Measurements from ENCODE around the gene RNF26. TPM values are rescaled to one million over a fixed set of nuclear protein-coding genes. Genes with fewer than 3 reads are reported as not detected.

RNF26 gene
- total and polyA plus RNA-seq, 2 experiments from 2014 or later, result 15.8 to 46.9 TPM

DNA sequence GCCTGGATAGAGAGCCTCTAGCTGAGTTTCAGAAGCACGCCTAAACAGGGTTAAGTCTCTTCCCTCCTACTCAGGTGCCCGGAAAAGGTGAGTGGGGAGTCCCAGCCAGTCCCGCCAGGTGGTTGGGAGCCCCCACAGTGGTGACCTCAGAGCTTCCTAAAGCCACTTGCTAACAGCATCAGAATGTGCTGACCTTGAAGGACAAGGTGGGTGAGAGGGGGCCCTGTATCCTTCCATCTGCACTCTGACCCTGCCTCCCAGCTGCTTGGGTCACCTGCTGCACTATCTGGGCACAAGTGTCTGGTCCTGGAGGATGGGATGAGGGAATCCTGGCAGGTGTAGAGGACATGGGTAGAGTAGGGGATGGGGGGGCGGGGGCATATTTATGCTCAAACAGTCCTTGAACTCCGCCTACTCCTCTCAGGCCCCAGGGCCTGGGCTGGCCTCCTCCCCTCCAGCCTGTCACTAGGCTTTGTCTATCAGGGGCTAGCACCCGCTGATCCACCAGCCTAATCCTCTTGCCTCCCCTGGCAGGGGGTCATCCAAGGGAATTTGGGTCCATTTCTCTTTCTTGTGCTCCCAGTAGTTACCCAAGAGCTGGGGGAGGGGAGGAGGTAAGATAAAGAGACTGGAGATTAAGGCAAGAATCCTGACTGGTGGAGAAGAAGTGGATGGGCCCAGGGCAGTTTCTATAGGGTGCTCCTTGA, 43.8 kb downstream of the RNF26 start:
- H2AFZ ChIP-seq, result no peak overlapping the region
- no peak overlapping the region for H3K27ac ChIP-seq
- DNase-seq (ENCODE audit: low spot score), result no peak

DNA sequence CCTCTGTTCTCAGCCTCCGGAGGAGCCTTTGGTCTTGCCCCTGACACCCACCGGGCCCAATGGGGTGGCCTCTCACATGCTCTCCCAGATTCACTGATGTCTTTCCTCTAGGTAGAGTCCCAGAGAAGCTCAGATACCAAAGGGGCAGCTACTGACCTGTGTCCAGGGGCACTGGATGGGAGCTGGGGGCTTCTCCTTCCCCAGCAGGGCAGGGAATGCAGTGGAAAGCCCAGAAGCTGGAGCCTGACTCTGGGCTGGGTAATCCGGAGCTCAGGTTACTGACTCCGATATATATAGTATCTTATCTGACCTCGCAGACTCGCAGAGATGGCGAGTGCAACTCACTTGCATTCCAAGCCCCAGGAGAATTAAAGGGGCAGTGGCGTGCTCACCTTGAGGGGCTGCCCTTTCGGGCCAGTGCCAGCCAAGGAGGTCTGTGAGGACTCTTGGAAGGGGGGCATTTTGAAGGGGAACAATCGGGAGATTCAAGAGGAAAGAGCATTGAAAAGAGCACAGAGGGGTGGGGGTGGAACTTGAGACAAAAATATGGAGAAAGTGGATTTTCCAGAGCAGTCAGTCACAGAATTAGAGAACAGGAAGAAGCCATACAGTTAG, 44.6 kb downstream of the RNF26 start:
- 23% methylated on average over 10 of the region's 10 CpGs for WGBS (ENCODE audit: low lambda C conversion rate, missing lambda C conversion rate)
- no peak for TF ChIP-seq EZH2 (IDR thresholded peaks at IDR 0.05; ENCODE audit: borderline replicate concordance)
- no peak for TF ChIP-seq EZH2phosphoT487 (IDR thresholded peaks at IDR 0.05; ENCODE audit: low read depth, severe bottlenecking, unreplicated experiment)
- TF ChIP-seq, protein P1, sequence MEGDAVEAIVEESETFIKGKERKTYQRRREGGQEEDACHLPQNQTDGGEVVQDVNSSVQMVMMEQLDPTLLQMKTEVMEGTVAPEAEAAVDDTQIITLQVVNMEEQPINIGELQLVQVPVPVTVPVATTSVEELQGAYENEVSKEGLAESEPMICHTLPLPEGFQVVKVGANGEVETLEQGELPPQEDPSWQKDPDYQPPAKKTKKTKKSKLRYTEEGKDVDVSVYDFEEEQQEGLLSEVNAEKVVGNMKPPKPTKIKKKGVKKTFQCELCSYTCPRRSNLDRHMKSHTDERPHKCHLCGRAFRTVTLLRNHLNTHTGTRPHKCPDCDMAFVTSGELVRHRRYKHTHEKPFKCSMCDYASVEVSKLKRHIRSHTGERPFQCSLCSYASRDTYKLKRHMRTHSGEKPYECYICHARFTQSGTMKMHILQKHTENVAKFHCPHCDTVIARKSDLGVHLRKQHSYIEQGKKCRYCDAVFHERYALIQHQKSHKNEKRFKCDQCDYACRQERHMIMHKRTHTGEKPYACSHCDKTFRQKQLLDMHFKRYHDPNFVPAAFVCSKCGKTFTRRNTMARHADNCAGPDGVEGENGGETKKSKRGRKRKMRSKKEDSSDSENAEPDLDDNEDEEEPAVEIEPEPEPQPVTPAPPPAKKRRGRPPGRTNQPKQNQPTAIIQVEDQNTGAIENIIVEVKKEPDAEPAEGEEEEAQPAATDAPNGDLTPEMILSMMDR (IDR thresholded peaks at IDR 0.05; ENCODE audit: poor library complexity), result no peak
- DNase-seq (ENCODE audit: low spot score), result no peak

More for the DNA sequence above, 43.8 kb downstream of the RNF26 start:
- Histone ChIP-seq H3K4me2 (no peak overlapping the region), H3K4me1 (ENCODE audit: insufficient read depth) (peaks cover 20% of the 10 kb centered on the region), H3K27me3 (no peaks in the 10 kb centered on the region), H3K4me3 (no peak overlapping the region), H3K36me3 (replicated peaks; ENCODE audit: insufficient read depth, low read depth) (no peaks in the 10 kb centered on the region), H3K9me2 (replicated peaks; ENCODE audit: insufficient read depth) (no peaks in the 10 kb centered on the region), H3K9me3 (ENCODE audit: low read depth) (no peaks in the 10 kb centered on the region), H4K20me1 (ENCODE audit: insufficient read depth, poor library complexity, severe bottlenecking) (no peaks in the 10 kb centered on the region), H3K79me2 (no peaks in the 10 kb centered on the region)
- TF ChIP-seq, protein P1 (IDR thresholded peaks at IDR 0.05; ENCODE audit: poor library complexity), result no peak
- TF ChIP-seq EZH2 (IDR thresholded peaks at IDR 0.05; ENCODE audit: borderline replicate concordance) (no peak), EZH2phosphoT487 (IDR thresholded peaks at IDR 0.05; ENCODE audit: low read depth, severe bottlenecking, unreplicated experiment) (no peak)
- 67% methylated on average over 6 of the region's 6 CpGs for WGBS (ENCODE audit: low lambda C conversion rate, missing lambda C conversion rate)

DNA sequence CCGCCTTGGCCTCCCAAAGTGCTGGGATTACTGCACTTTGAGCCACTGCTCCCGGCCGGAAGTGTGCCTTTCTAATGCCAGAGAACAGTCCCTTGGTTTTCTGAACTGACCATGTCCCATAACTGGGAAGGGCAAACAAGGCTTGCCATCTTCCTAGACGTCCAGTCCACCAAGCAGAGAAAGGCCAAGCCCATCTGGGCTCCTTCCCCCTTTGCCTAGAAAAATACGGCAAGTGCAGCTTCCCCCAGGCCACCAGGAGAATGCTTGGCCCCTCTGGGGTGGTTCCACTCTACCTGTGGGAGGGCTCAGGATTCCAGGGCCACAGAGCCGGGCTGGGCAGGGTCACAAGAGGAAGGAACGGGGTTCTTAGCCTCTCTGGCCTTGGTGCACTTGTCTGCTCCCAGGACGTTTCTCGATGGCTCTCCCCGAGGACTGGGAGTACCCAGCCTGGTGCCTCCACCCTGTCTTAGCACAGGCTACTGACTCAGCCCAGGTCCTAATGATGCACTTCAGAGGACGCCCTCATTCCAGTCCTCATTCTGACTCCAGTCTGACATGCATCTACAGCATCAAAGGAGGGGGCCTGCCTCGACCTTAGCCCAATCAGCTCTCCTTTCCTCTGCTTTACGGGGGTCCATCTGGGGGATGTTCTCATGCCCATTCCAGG, 46.0 kb downstream of the RNF26 start:
- Histone ChIP-seq H3K9me2 (replicated peaks; ENCODE audit: insufficient read depth) (no peaks in the 10 kb centered on the region), H3K9me3 (ENCODE audit: low read depth) (no peaks in the 10 kb centered on the region), H2AFZ (no peak overlapping the region), H3K79me2 (no peaks in the 10 kb centered on the region), H3K27me3 (peaks cover 10% of the 10 kb centered on the region), H3K4me1 (ENCODE audit: insufficient read depth) (peaks cover 20% of the 10 kb centered on the region), H4K20me1 (ENCODE audit: insufficient read depth, poor library complexity, severe bottlenecking) (no peaks in the 10 kb centered on the region), H3K36me3 (replicated peaks; ENCODE audit: insufficient read depth, low read depth) (no peaks in the 10 kb centered on the region), H3K27ac (no peak overlapping the region), H3K4me2 (peak overlapping the region; percentile 86), H3K4me3 (no peak overlapping the region)
- 74% methylated on average over 13 of the region's 13 CpGs for WGBS (ENCODE audit: low lambda C conversion rate, missing lambda C conversion rate)
- DNase-seq (ENCODE audit: low spot score), result no peak
- TF ChIP-seq, protein P1 (IDR thresholded peaks at IDR 0.05; ENCODE audit: poor library complexity), result no peak

More for the DNA sequence above, 44.6 kb downstream of the RNF26 start:
- H4K20me1 ChIP-seq (ENCODE audit: insufficient read depth, poor library complexity, severe bottlenecking), result no peaks in the 10 kb centered on the region
- no peaks in the 10 kb centered on the region for H3K9me2 ChIP-seq (replicated peaks; ENCODE audit: insufficient read depth)
- H2AFZ ChIP-seq, result no peak overlapping the region
- no peak overlapping the region for H3K4me3 ChIP-seq
- peaks cover 20% of the 10 kb centered on the region for H3K4me1 ChIP-seq (ENCODE audit: insufficient read depth)
- peaks cover 1% of the 10 kb centered on the region for H3K27me3 ChIP-seq
- H3K4me2 ChIP-seq, result peak overlapping the region; percentile 18
- no peaks in the 10 kb centered on the region for H3K79me2 ChIP-seq
- H3K27ac ChIP-seq, result no peak overlapping the region
- H3K9me3 ChIP-seq (ENCODE audit: low read depth), result no peaks in the 10 kb centered on the region
- no peaks in the 10 kb centered on the region for H3K36me3 ChIP-seq (replicated peaks; ENCODE audit: insufficient read depth, low read depth)

Measured in hepatocyte (in vitro differentiated cells).